NOMO-1 treated with dmso at 0.1 percent for 144 hours (cell line): Measurements from ENCODE around the gene SHANK1.

Source experiments
- DNase-seq: peaks from one replicate; lab custom pipeline; 2025; ENCODE audit not compliant: unreplicated experiment; lab: John Stamatoyannopoulos, UW

Gene SHANK1

GRCh38 chr19:50693064-50693975 is 26.3 kb downstream of the SHANK1 start:
- no peak for DNase-seq

- no peak for DNase-seq
These were observed 29.2 kb downstream of the SHANK1 start for GRCh38 chr19:50690439-50690838.

GRCh38 chr19:50688766-50689165 is 30.8 kb downstream of the SHANK1 start:
- DNase-seq = no peak

GRCh38 chr19:50686310-50687032 is 33.1 kb downstream of the SHANK1 start:
- no peak for DNase-seq

GRCh38 chr19:50679177-50680125 is 40.2 kb downstream of the SHANK1 start:
- peak; percentile 76 for DNase-seq

GRCh38 chr19:50678323-50678722 is 41.3 kb downstream of the SHANK1 start:
- DNase-seq = no peak

GRCh38 chr19:50677636-50678035 is 42.0 kb downstream of the SHANK1 start:
- no peak for DNase-seq

- no peak for DNase-seq
These were observed 42.9 kb downstream of the SHANK1 start for GRCh38 chr19:50676625-50677197.

GRCh38 chr19:50673118-50673517 is 46.5 kb downstream of the SHANK1 start:
- DNase-seq = no peak

- no peak for DNase-seq
These were observed 49.6 kb downstream of the SHANK1 start for GRCh38 chr19:50670102-50670380.

GRCh38 chr19:50669302-50670101 is 50.1 kb downstream of the SHANK1 start:
- peak; percentile 26 for DNase-seq

GRCh38 chr19:50668879-50669278 is 50.7 kb downstream of the SHANK1 start:
- no peak for DNase-seq

- DNase-seq = no peak
These were observed 51.2 kb downstream of the SHANK1 start for GRCh38 chr19:50668416-50668815.

- DNase-seq = no peak
These were observed 51.8 kb downstream of the SHANK1 start for GRCh38 chr19:50667759-50668231.

- no peak for DNase-seq
These were observed 52.3 kb downstream of the SHANK1 start for GRCh38 chr19:50667177-50667758.

- no peak for DNase-seq
These were observed 53.0 kb downstream of the SHANK1 start for GRCh38 chr19:50666346-50667176.

GRCh38 chr19:50664204-50664603 is 55.4 kb downstream of the SHANK1 start:
- no peak for DNase-seq

- DNase-seq = no peak
These were observed 56.2 kb downstream of the SHANK1 start for GRCh38 chr19:50663482-50663790.
